Astrocyte of the spinal cord (primary cell): Measurements from ENCODE around the gene HRH2.
"Not testable (repeated sequence)": the region's sequence is repeated elsewhere in the genome, so short reads cannot be mapped to it uniquely, and the experiment has no call there.

Experiments
- DNase-seq: peaks from one replicate; pipeline ENCODE4 v3.0.0; 2011; ENCODE audit warnings: low read depth, low spot score
- H3K4me3 ChIP-seq: 2 replicates; pipeline ENCODE4 v1.5.1; 2011; ENCODE audit warnings: low read depth, mild to moderate bottlenecking, low read length, moderate library complexity
- in situ Hi-C: cut with HindIII; loops from 2 replicates; pipeline ENCODE4 v1.10.0; 2017; ENCODE audit warnings: low sequenced_read_pairs
- TF ChIP-seq, protein P1 (sequence below): IDR thresholded peaks from 2 replicates; pipeline ENCODE4 v1.5.1; 2012; ENCODE audit warnings: low read depth, mild to moderate bottlenecking, low read length, inconsistent platforms

Gene HRH2

DNA sequence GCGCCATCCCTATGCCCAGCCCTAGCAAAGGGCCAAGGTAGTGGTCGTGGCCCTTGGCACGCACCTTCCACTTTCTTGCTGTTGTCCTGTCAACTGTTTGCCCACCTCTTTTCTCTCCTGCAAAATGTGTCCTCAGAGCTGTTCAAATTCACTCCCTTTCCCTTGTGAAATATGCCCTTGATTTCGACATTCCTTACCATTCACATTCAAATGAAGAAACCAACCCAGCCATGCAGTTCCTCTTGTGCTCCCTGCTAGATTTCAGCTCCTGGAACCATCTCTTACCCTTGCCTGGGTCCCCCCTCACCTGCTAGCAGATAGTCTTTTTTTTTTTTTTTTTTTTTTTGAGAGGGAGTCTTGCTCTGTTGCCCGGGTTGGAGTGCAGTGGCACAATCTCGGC, 19.6 kb upstream of the HRH2 start:
- TF ChIP-seq, protein P1, sequence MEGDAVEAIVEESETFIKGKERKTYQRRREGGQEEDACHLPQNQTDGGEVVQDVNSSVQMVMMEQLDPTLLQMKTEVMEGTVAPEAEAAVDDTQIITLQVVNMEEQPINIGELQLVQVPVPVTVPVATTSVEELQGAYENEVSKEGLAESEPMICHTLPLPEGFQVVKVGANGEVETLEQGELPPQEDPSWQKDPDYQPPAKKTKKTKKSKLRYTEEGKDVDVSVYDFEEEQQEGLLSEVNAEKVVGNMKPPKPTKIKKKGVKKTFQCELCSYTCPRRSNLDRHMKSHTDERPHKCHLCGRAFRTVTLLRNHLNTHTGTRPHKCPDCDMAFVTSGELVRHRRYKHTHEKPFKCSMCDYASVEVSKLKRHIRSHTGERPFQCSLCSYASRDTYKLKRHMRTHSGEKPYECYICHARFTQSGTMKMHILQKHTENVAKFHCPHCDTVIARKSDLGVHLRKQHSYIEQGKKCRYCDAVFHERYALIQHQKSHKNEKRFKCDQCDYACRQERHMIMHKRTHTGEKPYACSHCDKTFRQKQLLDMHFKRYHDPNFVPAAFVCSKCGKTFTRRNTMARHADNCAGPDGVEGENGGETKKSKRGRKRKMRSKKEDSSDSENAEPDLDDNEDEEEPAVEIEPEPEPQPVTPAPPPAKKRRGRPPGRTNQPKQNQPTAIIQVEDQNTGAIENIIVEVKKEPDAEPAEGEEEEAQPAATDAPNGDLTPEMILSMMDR, result no peak
- H3K4me3 ChIP-seq, result no peak overlapping the region
- no peak for DNase-seq
- in situ Hi-C loops, result no loop called here

DNA sequence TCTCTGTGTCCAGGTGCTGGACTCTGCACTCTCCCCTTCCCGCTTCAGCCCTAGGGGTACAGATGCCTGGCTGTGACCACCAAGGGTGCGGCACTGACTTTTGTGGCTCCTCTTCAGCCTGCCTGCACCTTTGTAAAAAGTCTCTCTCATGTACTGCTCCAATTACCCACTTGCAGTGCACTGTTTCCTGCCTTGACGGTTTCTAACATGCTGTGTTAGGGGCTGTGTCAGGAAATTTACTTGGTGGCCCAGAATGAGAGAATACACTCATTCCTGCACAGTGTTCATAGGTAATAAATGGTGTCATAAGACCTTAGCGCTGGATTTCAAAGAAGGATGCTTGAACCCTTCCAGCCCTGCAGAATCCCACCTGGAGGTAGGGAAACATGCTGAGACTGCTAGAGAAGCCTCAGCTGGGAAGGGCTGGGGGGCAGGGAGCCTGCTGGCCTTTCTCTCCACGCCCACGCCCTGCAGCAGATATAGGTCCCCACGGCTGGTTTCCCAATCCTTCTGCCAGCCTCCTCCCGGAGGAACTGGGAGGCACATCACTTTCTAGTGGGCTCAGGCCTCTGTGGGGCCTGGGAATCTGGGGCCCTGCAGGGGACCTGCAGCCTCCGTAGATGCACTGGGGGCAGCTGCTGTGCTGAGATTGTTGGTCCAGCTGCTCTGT, 17.6 kb upstream of the HRH2 start:
- no peak for DNase-seq
- TF ChIP-seq, protein P1, result no peak
- no peak overlapping the region for H3K4me3 ChIP-seq
- in situ Hi-C loops, result no loop called here

DNA sequence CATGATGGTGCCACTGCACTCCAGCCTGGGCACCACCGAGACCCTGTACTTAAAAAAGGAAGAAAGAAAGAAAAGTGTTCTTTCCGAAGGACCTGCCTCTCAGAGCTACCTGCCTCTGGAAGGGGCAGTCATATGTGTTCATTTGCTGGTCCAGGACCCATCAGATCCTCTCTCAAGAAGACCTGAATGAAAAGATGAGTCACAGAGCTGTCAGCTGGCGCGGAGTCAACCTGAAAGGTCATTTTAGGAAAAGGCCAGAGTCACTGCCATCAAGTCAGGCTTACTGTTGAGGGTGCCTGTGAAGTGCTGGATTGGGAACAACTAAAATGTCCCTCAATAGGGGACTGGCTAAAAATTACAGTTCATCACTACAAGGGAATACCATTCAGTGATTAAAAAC, 14.9 kb upstream of the HRH2 start:
- TF ChIP-seq, protein P1, result no peak
- H3K4me3 ChIP-seq, result no peak overlapping the region
- in situ Hi-C loops, result no loop called here
- no peak for DNase-seq

DNA sequence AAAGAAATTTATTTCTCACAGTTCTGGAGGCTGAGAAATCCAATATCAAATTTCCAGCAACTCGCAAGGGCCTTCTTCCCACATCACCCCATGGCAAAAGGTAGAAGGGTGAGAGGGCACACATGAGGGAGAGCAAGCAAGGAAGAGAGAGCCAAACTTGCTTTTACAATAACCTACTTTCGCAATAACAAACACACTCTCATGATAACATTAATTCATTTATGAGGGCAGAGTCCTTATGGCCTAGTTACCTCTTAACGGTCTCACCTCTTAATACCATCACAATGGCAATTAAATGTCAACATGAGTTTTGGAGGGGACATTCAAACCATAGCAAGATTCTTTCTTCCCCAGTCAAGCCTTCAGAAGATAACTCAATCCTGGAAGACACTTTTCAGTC, 11.6 kb upstream of the HRH2 start:
- DNase-seq, result no peak
- in situ Hi-C loops, result no loop called here
- TF ChIP-seq, protein P1, result no peak

DNA sequence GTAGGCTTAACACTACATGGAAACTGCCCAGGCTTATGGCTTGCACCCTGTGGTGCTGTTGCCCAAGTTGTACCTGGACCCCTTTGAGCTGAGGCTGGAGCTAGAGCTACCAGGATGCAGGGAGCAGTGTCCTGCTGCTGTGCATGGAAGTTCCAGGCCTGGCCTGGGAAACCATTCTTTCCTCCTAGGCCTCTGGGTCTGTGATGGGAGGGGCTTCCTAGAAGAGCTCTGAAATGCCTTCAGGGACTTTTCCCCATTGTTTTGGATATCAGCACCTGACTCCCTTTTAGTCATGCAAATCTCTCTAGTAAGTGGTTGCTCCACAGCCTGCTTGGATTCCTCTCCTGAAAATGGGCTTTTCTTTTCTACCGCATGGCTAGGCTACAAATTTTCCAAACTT, 7.9 kb upstream of the HRH2 start:
- in situ Hi-C loops, result no loop called here
- H3K4me3 ChIP-seq, result no peak overlapping the region
- DNase-seq, result no peak
- TF ChIP-seq, protein P1, result no peak

More for the DNA sequence above, 11.6 kb upstream of the HRH2 start:
- no peak overlapping the region for H3K4me3 ChIP-seq

DNA sequence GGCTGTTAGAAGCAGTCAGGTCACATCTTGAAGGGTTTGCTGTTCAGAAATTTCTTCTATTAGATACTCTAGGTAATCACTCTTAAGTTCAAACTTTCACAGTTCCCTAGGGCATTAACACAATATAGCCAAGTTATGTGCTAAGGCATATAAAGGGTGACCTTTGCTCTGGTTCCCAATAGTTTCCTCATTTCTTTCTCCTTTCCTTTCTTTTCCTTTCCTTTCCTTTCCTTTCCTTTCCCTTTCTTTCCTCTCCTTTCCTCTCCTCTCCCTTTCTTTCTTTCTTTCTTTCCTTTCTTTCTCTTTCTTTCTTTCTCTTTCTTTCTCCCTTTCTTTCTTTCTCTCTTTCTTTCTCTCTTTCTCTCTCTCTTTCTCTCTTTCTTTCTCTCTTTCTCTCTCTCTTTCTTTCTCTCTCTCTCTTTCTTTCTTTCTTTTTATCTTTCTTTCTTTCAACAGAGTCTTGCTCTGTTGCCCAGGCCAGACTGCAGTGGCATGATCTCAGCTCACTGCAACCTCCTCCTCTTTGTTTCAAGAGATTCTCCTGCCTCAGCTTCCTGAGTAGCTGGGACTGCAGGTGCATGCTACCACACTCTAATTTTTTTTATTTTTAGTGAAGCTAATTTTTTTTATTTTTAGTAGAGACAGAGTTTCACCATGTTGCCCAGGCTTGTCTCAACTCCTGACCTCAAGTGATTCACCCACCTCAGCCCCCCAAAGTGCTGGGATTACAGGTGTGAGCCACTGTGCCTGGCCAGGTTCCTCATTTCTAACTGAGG, 7.3 kb upstream of the HRH2 start:
- H3K4me3 ChIP-seq, DNase-seq, in situ Hi-C loops: not testable (repeated sequence)
